ENCODE measurements around the gene SMIM36. TPM values are rescaled to one million over a fixed set of nuclear protein-coding genes. Genes with fewer than 3 reads are reported as not detected.

The SMIM36 gene
- total and polyA plus RNA-seq, 2 of the 8 experiments (the other 6 are each of a cell fraction or from before 2014, with no cell fraction given) = not detected

DNA sequence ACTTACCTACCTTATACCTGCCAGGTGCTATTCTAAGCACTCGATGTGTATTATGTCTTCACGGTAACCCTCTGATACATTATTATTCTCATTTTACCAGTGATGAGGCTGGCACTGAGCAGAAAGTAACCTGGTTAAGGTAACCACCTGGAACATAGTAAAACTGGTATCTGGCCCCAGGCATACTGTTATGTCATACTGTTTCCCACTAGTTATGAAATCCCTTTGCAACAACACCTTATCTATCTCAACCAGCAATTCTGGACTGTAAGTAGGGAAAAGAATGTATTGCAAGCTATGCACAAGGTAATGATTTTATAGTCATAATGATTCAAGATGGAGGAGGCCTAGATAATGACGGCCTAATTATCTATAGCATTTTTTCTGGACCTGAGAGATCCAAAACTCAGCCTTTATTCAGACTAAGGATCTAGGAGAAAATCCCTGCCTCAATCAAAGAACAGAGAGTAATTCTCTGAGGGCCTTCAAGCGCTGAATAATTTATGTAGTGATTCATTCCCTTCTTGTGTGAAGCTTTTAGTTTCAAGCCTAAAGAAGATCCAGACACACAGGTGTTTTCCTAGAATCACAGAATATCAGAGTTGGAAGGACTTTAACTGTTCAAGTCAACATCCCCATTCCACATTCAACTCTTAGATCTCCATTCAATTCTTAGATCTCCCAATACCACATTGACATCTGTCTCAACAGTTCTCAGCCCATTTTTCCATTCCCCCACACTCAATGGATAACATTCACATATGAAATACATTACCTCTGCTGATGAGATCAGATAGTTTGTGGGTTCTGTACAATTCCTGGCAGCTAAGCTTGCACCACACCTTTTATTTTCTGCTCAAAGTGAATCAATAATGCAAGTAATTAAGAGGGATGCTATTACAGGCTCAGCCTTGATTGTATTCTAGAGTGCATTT lies 74.8 kb downstream of the SMIM36 start (continued):
- TF ChIP-seq KDM1A (IDR thresholded peaks at IDR 0.05; ENCODE audit: borderline replicate concordance, low read length) (no peak), EGR1 (IDR thresholded peaks at IDR 0.05; ENCODE audit: borderline replicate concordance, low read depth, low read length) (no peak), CBX8 (IDR thresholded peaks at IDR 0.05; ENCODE audit: borderline replicate concordance, low read depth, low read length) (no peak), EP300 (IDR thresholded peaks at IDR 0.05; ENCODE audit: borderline replicate concordance in 1 of 2, low read depth in 2 of 2, low read length in 2 of 2) (no peak), KDM5A (IDR thresholded peaks at IDR 0.05; ENCODE audit: low read length) (no peak), POU5F1 (IDR thresholded peaks at IDR 0.05; ENCODE audit: low read depth, low read length) (no peak)
- TF ChIP-seq, protein P1, sequence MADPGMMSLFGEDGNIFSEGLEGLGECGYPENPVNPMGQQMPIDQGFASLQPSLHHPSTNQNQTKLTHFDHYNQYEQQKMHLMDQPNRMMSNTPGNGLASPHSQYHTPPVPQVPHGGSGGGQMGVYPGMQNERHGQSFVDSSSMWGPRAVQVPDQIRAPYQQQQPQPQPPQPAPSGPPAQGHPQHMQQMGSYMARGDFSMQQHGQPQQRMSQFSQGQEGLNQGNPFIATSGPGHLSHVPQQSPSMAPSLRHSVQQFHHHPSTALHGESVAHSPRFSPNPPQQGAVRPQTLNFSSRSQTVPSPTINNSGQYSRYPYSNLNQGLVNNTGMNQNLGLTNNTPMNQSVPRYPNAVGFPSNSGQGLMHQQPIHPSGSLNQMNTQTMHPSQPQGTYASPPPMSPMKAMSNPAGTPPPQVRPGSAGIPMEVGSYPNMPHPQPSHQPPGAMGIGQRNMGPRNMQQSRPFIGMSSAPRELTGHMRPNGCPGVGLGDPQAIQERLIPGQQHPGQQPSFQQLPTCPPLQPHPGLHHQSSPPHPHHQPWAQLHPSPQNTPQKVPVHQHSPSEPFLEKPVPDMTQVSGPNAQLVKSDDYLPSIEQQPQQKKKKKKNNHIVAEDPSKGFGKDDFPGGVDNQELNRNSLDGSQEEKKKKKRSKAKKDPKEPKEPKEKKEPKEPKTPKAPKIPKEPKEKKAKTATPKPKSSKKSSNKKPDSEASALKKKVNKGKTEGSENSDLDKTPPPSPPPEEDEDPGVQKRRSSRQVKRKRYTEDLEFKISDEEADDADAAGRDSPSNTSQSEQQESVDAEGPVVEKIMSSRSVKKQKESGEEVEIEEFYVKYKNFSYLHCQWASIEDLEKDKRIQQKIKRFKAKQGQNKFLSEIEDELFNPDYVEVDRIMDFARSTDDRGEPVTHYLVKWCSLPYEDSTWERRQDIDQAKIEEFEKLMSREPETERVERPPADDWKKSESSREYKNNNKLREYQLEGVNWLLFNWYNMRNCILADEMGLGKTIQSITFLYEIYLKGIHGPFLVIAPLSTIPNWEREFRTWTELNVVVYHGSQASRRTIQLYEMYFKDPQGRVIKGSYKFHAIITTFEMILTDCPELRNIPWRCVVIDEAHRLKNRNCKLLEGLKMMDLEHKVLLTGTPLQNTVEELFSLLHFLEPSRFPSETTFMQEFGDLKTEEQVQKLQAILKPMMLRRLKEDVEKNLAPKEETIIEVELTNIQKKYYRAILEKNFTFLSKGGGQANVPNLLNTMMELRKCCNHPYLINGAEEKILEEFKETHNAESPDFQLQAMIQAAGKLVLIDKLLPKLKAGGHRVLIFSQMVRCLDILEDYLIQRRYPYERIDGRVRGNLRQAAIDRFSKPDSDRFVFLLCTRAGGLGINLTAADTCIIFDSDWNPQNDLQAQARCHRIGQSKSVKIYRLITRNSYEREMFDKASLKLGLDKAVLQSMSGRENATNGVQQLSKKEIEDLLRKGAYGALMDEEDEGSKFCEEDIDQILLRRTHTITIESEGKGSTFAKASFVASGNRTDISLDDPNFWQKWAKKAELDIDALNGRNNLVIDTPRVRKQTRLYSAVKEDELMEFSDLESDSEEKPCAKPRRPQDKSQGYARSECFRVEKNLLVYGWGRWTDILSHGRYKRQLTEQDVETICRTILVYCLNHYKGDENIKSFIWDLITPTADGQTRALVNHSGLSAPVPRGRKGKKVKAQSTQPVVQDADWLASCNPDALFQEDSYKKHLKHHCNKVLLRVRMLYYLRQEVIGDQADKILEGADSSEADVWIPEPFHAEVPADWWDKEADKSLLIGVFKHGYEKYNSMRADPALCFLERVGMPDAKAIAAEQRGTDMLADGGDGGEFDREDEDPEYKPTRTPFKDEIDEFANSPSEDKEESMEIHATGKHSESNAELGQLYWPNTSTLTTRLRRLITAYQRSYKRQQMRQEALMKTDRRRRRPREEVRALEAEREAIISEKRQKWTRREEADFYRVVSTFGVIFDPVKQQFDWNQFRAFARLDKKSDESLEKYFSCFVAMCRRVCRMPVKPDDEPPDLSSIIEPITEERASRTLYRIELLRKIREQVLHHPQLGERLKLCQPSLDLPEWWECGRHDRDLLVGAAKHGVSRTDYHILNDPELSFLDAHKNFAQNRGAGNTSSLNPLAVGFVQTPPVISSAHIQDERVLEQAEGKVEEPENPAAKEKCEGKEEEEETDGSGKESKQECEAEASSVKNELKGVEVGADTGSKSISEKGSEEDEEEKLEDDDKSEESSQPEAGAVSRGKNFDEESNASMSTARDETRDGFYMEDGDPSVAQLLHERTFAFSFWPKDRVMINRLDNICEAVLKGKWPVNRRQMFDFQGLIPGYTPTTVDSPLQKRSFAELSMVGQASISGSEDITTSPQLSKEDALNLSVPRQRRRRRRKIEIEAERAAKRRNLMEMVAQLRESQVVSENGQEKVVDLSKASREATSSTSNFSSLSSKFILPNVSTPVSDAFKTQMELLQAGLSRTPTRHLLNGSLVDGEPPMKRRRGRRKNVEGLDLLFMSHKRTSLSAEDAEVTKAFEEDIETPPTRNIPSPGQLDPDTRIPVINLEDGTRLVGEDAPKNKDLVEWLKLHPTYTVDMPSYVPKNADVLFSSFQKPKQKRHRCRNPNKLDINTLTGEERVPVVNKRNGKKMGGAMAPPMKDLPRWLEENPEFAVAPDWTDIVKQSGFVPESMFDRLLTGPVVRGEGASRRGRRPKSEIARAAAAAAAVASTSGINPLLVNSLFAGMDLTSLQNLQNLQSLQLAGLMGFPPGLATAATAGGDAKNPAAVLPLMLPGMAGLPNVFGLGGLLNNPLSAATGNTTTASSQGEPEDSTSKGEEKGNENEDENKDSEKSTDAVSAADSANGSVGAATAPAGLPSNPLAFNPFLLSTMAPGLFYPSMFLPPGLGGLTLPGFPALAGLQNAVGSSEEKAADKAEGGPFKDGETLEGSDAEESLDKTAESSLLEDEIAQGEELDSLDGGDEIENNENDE (IDR thresholded peaks at IDR 0.05; ENCODE audit: insufficient replicate concordance, low read length) = no peak

Data from H1 (cell line).